Kidney epithelial cell (primary cell): ENCODE results near the gene SNX14. TPM values are rescaled to one million over a fixed set of nuclear protein-coding genes. Genes with fewer than 3 reads are reported as not detected.
"Not testable (repeated sequence)": the region's sequence is repeated elsewhere in the genome, so short reads cannot be mapped to it uniquely, and the experiment has no call there.

Experiments used
- DNase-seq: peaks from one replicate; pipeline ENCODE4 v3.0.0-alpha.2; 2010; ENCODE audit warnings: low read depth
- H3K27me3 ChIP-seq: 2 replicates; pipeline ENCODE4 v1.6.0; 2011; ENCODE audit warnings: low read length; ENCODE audit not compliant: control insufficient read depth, insufficient read depth
- H3K36me3 ChIP-seq: 2 replicates; pipeline ENCODE4 v1.5.1; 2011; ENCODE audit warnings: low read length; ENCODE audit not compliant: control insufficient read depth, insufficient read depth
- H3K4me3 ChIP-seq: 2 replicates; pipeline ENCODE4 v1.5.1; 2011; ENCODE audit warnings: low read depth, mild to moderate bottlenecking, control low read depth, low read length
- CTCF ChIP-seq: IDR thresholded peaks from 2 replicates; pipeline ENCODE4 v1.5.1; 2011; ENCODE audit warnings: mild to moderate bottlenecking, moderate library complexity, low read length, control low read depth, inconsistent platforms; ENCODE audit not compliant: insufficient read depth, poor library complexity, severe bottlenecking
- total RNA-seq: library from RNA; depleted of rRNA; stranded (reverse); fragments of >200 nt; gene quantifications from 2 replicates; pipeline ENCODE4 v1.2.3, GENCODE V29; 2015

The SNX14 gene
- total RNA-seq, 1 donor from 2014 or later, result 110 TPM

- H3K36me3 ChIP-seq, result no peaks in the 10 kb centered on the region
- no peak for TF ChIP-seq CTCF
- no peak for DNase-seq
Observed at GRCh38 chr6:85637579-85637978, 43.9 kb upstream of the SNX14 start.

GRCh38 chr6:85632164-85632942, 38.7 kb upstream of the SNX14 start:
- Histone ChIP-seq H3K27me3 (no peaks in the 10 kb centered on the region), H3K4me3 (no peak overlapping the region), H3K36me3 (peaks cover 1% of the 10 kb centered on the region)
- no peak for DNase-seq
- no peak for TF ChIP-seq CTCF

More at GRCh38 chr6:85637579-85637978, 43.9 kb upstream of the SNX14 start:
- Histone ChIP-seq H3K27me3 (no peaks in the 10 kb centered on the region), H3K4me3 (no peak overlapping the region)

GRCh38 chr6:85631117-85631516, 37.5 kb upstream of the SNX14 start:
- not testable (repeated sequence) for H3K4me3 ChIP-seq, H3K27me3 ChIP-seq, H3K36me3 ChIP-seq, DNase-seq

- no peak for DNase-seq
- TF ChIP-seq CTCF, result no peak
- Histone ChIP-seq H3K4me3 (no peak overlapping the region), H3K36me3 (peaks cover 1% of the 10 kb centered on the region), H3K27me3 (no peaks in the 10 kb centered on the region)
Observed at GRCh38 chr6:85628353-85628752, 34.7 kb upstream of the SNX14 start.

- Histone ChIP-seq H3K36me3 (no peaks in the 10 kb centered on the region), H3K27me3 (no peaks in the 10 kb centered on the region), H3K4me3 (no peak overlapping the region)
- no peak for TF ChIP-seq CTCF
- no peak for DNase-seq
Observed at GRCh38 chr6:85620308-85620707, 26.6 kb upstream of the SNX14 start.

GRCh38 chr6:85614780-85615179, 21.1 kb upstream of the SNX14 start:
- no peaks in the 10 kb centered on the region for H3K27me3 ChIP-seq
- no peaks in the 10 kb centered on the region for H3K36me3 ChIP-seq
- no peak for DNase-seq
- H3K4me3 ChIP-seq, result no peak overlapping the region
- no peak for TF ChIP-seq CTCF
